Putamen (tissue), 1 donor: ENCODE results near the gene TMBIM6.
A peak's percentile ranks its signal among the peaks of the same experiment; 100 is the strongest.
"Not testable (repeated sequence)": the region's sequence is repeated elsewhere in the genome, so short reads cannot be mapped to it uniquely, and the experiment has no call there.

Experiments used
- DNase-seq: peaks from one replicate; pipeline ENCODE4 v3.0.0-alpha.2; 2016; ENCODE audit warnings: low spot score

TMBIM6 gene

GRCh38 chr12:49777341-49777740 is 36.0 kb downstream of the TMBIM6 start:
- no peak for DNase-seq

- peak; percentile 18 for DNase-seq
Observed at GRCh38 chr12:49777800-49778748, 36.7 kb downstream of the TMBIM6 start.

- no peak for DNase-seq
Observed at GRCh38 chr12:49779581-49779980, 38.2 kb downstream of the TMBIM6 start.

GRCh38 chr12:49780914-49781313 is 39.6 kb downstream of the TMBIM6 start:
- DNase-seq: not testable (repeated sequence)

- DNase-seq: no peak
Observed at GRCh38 chr12:49783917-49784676, 42.7 kb downstream of the TMBIM6 start.

- no peak for DNase-seq
Observed at GRCh38 chr12:49784756-49785409, 43.5 kb downstream of the TMBIM6 start.

- no peak for DNase-seq
Observed at GRCh38 chr12:49787672-49788071, 46.3 kb downstream of the TMBIM6 start.

GRCh38 chr12:49789992-49790391 is 48.6 kb downstream of the TMBIM6 start:
- no peak for DNase-seq

- no peak for DNase-seq
Observed at GRCh38 chr12:49790741-49791555, 49.6 kb downstream of the TMBIM6 start.

- DNase-seq: no peak
Observed at GRCh38 chr12:49791700-49792099, 50.3 kb downstream of the TMBIM6 start.

GRCh38 chr12:49792181-49792970 is 51.0 kb downstream of the TMBIM6 start:
- no peak for DNase-seq

GRCh38 chr12:49792976-49793580 is 51.7 kb downstream of the TMBIM6 start:
- no peak for DNase-seq

- no peak for DNase-seq
Observed at GRCh38 chr12:49793620-49794019, 52.3 kb downstream of the TMBIM6 start.

- DNase-seq: no peak
Observed at GRCh38 chr12:49794021-49794420, 52.7 kb downstream of the TMBIM6 start.

- DNase-seq: no peak
Observed at GRCh38 chr12:49794811-49795653, 53.7 kb downstream of the TMBIM6 start.

- DNase-seq: no peak
Observed at GRCh38 chr12:49795654-49796105, 54.3 kb downstream of the TMBIM6 start.

GRCh38 chr12:49796155-49796554 is 54.8 kb downstream of the TMBIM6 start:
- no peak for DNase-seq

- DNase-seq: no peak
Observed at GRCh38 chr12:49796606-49797448, 55.5 kb downstream of the TMBIM6 start.

GRCh38 chr12:49797449-49797776 is 56.1 kb downstream of the TMBIM6 start:
- DNase-seq: no peak
